Activated CD4-positive, alpha-beta T cell treated with anti-CD3 and anti-CD28 coated beads, Interleukin-2, amount 10 ng/mL, durations not matched to agents 7 days and 5 days (primary cell): ENCODE results near the gene ESRRB. TPM values are rescaled to one million over a fixed set of nuclear protein-coding genes. Genes with fewer than 3 reads are reported as not detected.

Source experiments
- CTCF ChIA-PET: fragments of 350-600 bp; sonication (Branson Sonifier 250); formaldehyde crosslinking; loops from one replicate; lab custom pipeline; 2021; ENCODE audit warnings: antibody characterized with exemption; lab: Charles Lee
- POLR2A ChIA-PET: fragments of 350-600 bp; sonication (Branson Sonifier 250); formaldehyde crosslinking; loops from one replicate; lab custom pipeline; 2021; ENCODE audit warnings: antibody characterized with exemption; lab: Charles Lee
- DNase-seq: peaks from one replicate; pipeline ENCODE4 v3.0.0-alpha.2; 2020
- H3K27ac Mint-ChIP-seq: one replicate; pipeline ENCODE4 v1.8.0; 2021; ENCODE audit warnings: mild to moderate bottlenecking, moderate library complexity, mixed read lengths
- H3K27me3 Mint-ChIP-seq: one replicate; pipeline ENCODE4 v1.8.0; 2021; ENCODE audit warnings: mixed read lengths
- H3K36me3 Mint-ChIP-seq: one replicate; pipeline ENCODE4 v1.8.0; 2021; ENCODE audit warnings: low read depth, mixed read lengths
- H3K4me1 Mint-ChIP-seq: one replicate; pipeline ENCODE4 v1.8.0; 2021; ENCODE audit warnings: mixed read lengths
- H3K4me3 Mint-ChIP-seq: one replicate; pipeline ENCODE4 v1.8.0; 2021; ENCODE audit warnings: mild to moderate bottlenecking, moderate library complexity, mixed read lengths
- H3K9me3 Mint-ChIP-seq: one replicate; pipeline ENCODE4 v1.8.0; 2021; ENCODE audit warnings: mixed read lengths
- total RNA-seq, 2 experiments: library from RNA; stranded (reverse); gene quantifications; one replicate each; pipeline ENCODE4 v1.2.3, GENCODE V29; 2021

Gene ESRRB
- total RNA-seq, 2 experiments from 2014 or later: 0.22 TPM; not detected in 1

DNA sequence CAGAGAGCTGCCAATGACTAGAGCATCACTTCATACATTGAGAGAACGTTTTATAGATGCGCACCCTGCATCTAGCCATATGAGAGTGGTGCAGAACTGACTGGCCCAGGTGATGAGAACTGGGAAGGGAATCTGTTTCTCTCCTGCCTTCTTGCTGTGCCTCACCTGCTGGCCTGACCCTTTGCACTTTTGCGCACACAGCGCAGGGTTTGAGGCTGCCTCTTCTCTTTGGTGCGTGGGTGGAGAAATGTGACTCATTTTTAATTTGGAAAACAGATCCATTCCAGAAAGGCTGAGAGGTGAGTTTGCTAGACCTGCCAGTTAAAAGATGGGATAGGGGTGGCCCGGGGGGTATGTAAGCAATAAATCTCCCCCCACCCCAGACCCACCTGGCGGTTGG is 453 bp upstream of the ESRRB start:
- Mint-ChIP-seq H3K27ac (no peak overlapping the region), H3K4me1 (peaks cover 2% of the 10 kb centered on the region), H3K36me3 (no peaks in the 10 kb centered on the region), H3K4me3 (no peak overlapping the region), H3K27me3 (peaks cover 59% of the 10 kb centered on the region), H3K9me3 (no peaks in the 10 kb centered on the region)
- DNase-seq: no peak
- CTCF ChIA-PET: interaction anchor here (0.7 kb wide), 1 partner anchor 292 kb away, joined by 3 read pairs; no protein-coding TSS in a partner anchor
- POLR2A ChIA-PET: no interaction called here

DNA sequence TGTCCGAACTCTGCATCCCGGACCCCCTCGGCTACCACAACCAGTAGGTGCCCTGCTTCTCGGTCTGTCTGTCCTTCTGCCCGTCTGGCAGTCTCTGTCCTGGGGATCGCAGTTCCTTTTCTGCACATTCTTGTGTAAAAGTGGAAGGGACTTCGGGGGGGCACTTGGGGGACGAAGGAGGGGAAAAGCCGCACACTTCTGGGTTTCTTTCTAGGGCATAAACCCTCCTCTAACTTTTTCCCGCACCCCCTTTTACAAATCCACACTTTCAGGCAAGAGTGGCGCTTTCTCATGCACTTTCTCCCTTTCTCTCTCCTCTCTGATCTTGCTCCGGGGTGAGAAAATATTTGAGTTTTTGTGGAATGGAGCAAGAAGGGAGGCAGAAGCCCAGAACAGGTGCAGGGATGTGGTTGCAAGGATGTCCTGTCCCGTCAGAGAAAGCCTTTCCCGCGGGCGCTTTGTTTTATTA is 506 bp downstream of the ESRRB start:
- CTCF ChIA-PET: no interaction called here
- no peak for DNase-seq
- Mint-ChIP-seq H3K4me1 (peaks cover 2% of the 10 kb centered on the region), H3K9me3 (no peaks in the 10 kb centered on the region), H3K27me3 (peaks cover 67% of the 10 kb centered on the region), H3K36me3 (no peaks in the 10 kb centered on the region), H3K4me3 (no peak overlapping the region), H3K27ac (no peak overlapping the region)
- POLR2A ChIA-PET: no interaction called here

GRCh38 chr14:76376878-76377734 is 1.2 kb downstream of the ESRRB start:
- Mint-ChIP-seq H3K9me3 (no peaks in the 10 kb centered on the region), H3K36me3 (no peaks in the 10 kb centered on the region), H3K4me3 (no peak overlapping the region), H3K27me3 (peaks cover 72% of the 10 kb centered on the region), H3K4me1 (peaks cover 2% of the 10 kb centered on the region), H3K27ac (no peak overlapping the region)
- DNase-seq: no peak
- ChIA-PET CTCF (no interaction called here), POLR2A (no interaction called here)

DNA sequence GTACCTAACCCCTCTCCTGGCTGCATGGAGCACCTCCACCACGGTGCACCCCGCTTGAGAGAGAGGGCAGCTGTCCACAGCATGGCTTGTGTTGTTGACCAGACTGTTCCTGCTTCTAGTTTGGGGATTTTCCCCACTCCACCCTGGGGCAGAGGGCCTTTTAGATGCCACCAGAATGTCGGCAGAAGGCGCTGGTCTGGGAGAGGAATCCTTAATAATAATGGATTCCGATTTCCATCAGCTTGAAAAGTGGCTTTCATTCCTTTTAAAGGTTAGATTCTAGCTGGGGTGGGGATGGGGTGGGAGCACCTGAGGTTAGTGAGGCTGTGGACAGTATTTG is 1.8 kb downstream of the ESRRB start:
- CTCF ChIA-PET: no interaction called here
- no peak for DNase-seq
- Mint-ChIP-seq H3K4me3 (no peak overlapping the region), H3K4me1 (peaks cover 2% of the 10 kb centered on the region), H3K9me3 (no peaks in the 10 kb centered on the region), H3K27me3 (peaks cover 76% of the 10 kb centered on the region), H3K27ac (no peak overlapping the region), H3K36me3 (no peaks in the 10 kb centered on the region)
- POLR2A ChIA-PET: no interaction called here

DNA sequence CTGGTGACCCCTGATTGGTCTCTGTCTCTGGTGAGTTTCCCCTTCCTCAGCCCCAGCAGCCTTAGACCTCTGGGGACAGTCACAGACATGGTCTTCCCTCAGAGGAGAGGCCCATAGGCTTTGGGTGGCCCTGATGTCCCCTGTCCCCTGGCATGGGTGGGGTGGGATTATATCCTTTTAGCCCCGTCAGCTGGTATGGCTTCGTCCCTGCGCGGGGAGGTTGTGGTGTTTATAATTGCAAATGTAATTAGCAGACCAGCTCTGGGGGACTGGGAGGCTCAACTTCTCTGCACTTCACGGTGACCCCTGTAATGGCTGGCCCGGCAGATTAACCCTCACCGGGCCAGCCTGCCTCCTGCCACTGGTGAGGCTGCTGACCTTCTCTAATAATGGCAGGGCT is 5.1 kb downstream of the ESRRB start:
- no peak for DNase-seq
- no peak overlapping the region for H3K27ac Mint-ChIP-seq
- POLR2A ChIA-PET: no interaction called here
- CTCF ChIA-PET: no interaction called here
- H3K4me3 Mint-ChIP-seq: no peak overlapping the region
- peaks cover 78% of the 10 kb centered on the region for H3K27me3 Mint-ChIP-seq
- H3K4me1 Mint-ChIP-seq: peaks cover 2% of the 10 kb centered on the region
- no peaks in the 10 kb centered on the region for H3K36me3 Mint-ChIP-seq
- no peaks in the 10 kb centered on the region for H3K9me3 Mint-ChIP-seq

- peaks cover 2% of the 10 kb centered on the region for H3K4me1 Mint-ChIP-seq
- no peaks in the 10 kb centered on the region for H3K9me3 Mint-ChIP-seq
- H3K36me3 Mint-ChIP-seq: no peaks in the 10 kb centered on the region
- peaks cover 72% of the 10 kb centered on the region for H3K27me3 Mint-ChIP-seq
- no peak for DNase-seq
- H3K4me3 Mint-ChIP-seq: no peak overlapping the region
- no peak overlapping the region for H3K27ac Mint-ChIP-seq
- ChIA-PET POLR2A (no interaction called here), CTCF (no interaction called here)
Observed at GRCh38 chr14:76381817-76382494, 6.0 kb downstream of the ESRRB start.

GRCh38 chr14:76382495-76382832 is 6.5 kb downstream of the ESRRB start:
- H3K27me3 Mint-ChIP-seq: peaks cover 71% of the 10 kb centered on the region
- no peaks in the 10 kb centered on the region for H3K9me3 Mint-ChIP-seq
- no peak for DNase-seq
- H3K4me1 Mint-ChIP-seq: peaks cover 1% of the 10 kb centered on the region
- no peak overlapping the region for H3K4me3 Mint-ChIP-seq
- no peak overlapping the region for H3K27ac Mint-ChIP-seq
- CTCF ChIA-PET: no interaction called here
- POLR2A ChIA-PET: no interaction called here
- no peaks in the 10 kb centered on the region for H3K36me3 Mint-ChIP-seq

GRCh38 chr14:76385435-76385834 is 9.5 kb downstream of the ESRRB start:
- CTCF ChIA-PET: no interaction called here
- Mint-ChIP-seq H3K27me3 (peaks cover 54% of the 10 kb centered on the region), H3K9me3 (no peaks in the 10 kb centered on the region)

GRCh38 chr14:76386944-76387782 is 11.2 kb downstream of the ESRRB start:
- CTCF ChIA-PET: interaction anchor here (0.7 to 1.4 kb wide), 8 partner anchors 14 to 767 kb away, joined by 3 to 12 read pairs (median 3); no protein-coding TSS in a partner anchor
- H3K9me3 Mint-ChIP-seq: no peaks in the 10 kb centered on the region
- POLR2A ChIA-PET: interaction anchor here (0.5 kb wide), 1 partner anchor 149 kb away, joined by 3 read pairs; no protein-coding TSS in a partner anchor
- H3K36me3 Mint-ChIP-seq: no peaks in the 10 kb centered on the region
- H3K27me3 Mint-ChIP-seq: peaks cover 38% of the 10 kb centered on the region
- H3K4me1 Mint-ChIP-seq: no peaks in the 10 kb centered on the region
- H3K4me3 Mint-ChIP-seq: no peak overlapping the region
- H3K27ac Mint-ChIP-seq: no peak overlapping the region
- DNase-seq: peak; percentile 71

More at GRCh38 chr14:76385435-76385834, 9.5 kb downstream of the ESRRB start:
- H3K36me3 Mint-ChIP-seq: no peaks in the 10 kb centered on the region
- H3K27ac Mint-ChIP-seq: no peak overlapping the region
- DNase-seq: no peak
- H3K4me3 Mint-ChIP-seq: no peak overlapping the region
- no peaks in the 10 kb centered on the region for H3K4me1 Mint-ChIP-seq
- POLR2A ChIA-PET: interaction anchor here (0.6 kb wide), 1 partner anchor 47 kb away, joined by 3 read pairs; no protein-coding TSS in a partner anchor

GRCh38 chr14:76389841-76390240 is 13.9 kb downstream of the ESRRB start:
- H3K9me3 Mint-ChIP-seq: no peaks in the 10 kb centered on the region
- H3K4me1 Mint-ChIP-seq: no peaks in the 10 kb centered on the region
- DNase-seq: no peak
- no peaks in the 10 kb centered on the region for H3K36me3 Mint-ChIP-seq
- CTCF ChIA-PET: no interaction called here
- H3K27me3 Mint-ChIP-seq: peaks cover 18% of the 10 kb centered on the region
- H3K27ac Mint-ChIP-seq: no peak overlapping the region
- POLR2A ChIA-PET: no interaction called here
- H3K4me3 Mint-ChIP-seq: no peak overlapping the region

DNA sequence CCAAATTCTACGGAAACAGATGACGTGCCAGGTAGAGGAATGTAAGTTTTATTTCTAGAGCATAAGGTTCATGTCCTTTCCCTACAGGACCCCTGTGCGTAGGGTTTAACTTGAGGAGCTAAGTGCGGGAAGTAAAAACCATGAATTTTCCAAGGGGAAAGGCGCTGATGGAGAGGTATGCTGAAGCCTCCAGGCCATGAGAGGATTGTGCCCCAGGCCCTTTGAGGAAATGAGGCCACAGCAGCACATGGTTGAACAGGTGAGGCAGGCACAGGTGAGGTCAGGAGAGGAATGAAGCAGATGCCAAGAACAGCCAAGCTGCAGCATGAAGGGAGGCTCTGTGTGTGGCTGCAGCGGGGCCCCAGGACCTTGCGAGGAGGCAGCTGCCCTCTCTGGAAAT is 14.7 kb downstream of the ESRRB start:
- Mint-ChIP-seq H3K27me3 (peaks cover 10% of the 10 kb centered on the region), H3K4me3 (no peak overlapping the region), H3K4me1 (no peaks in the 10 kb centered on the region), H3K36me3 (no peaks in the 10 kb centered on the region), H3K9me3 (no peaks in the 10 kb centered on the region), H3K27ac (no peak overlapping the region)
- DNase-seq: no peak
- ChIA-PET CTCF (no interaction called here), POLR2A (no interaction called here)

GRCh38 chr14:76391981-76392690 is 16.2 kb downstream of the ESRRB start:
- Mint-ChIP-seq H3K4me1 (no peaks in the 10 kb centered on the region), H3K27ac (no peak overlapping the region), H3K4me3 (no peak overlapping the region), H3K27me3 (peaks cover 6% of the 10 kb centered on the region), H3K9me3 (no peaks in the 10 kb centered on the region), H3K36me3 (no peaks in the 10 kb centered on the region)
- ChIA-PET CTCF (no interaction called here), POLR2A (no interaction called here)
- no peak for DNase-seq
